SJCRH30 (cell line): Measurements from ENCODE around the gene HOXD4. TPM values are rescaled to one million over a fixed set of nuclear protein-coding genes. Genes with fewer than 3 reads are reported as not detected.

Experiments used
- DNase-seq, 2 experiments: peaks; one replicate each; pipeline ENCODE4 v3.0.0-alpha.2; 2015 to 2020
- H3K27ac ChIP-seq: fragments of 250-450 bp; sonication (Bioruptor Pico); 2 replicates; pipeline ENCODE4 v1.5.1; 2020; ENCODE audit warnings: mild to moderate bottlenecking, moderate library complexity
- H3K27me3 ChIP-seq: fragments of 250-450 bp; sonication (Bioruptor Pico); 2 replicates; pipeline ENCODE4 v1.5.1; 2020; ENCODE audit warnings: mild to moderate bottlenecking, moderate library complexity
- H3K36me3 ChIP-seq: fragments of 250-450 bp; sonication (Bioruptor Pico); 2 replicates; pipeline ENCODE4 v1.5.1; 2020; ENCODE audit warnings: mild to moderate bottlenecking, moderate library complexity
- H3K4me1 ChIP-seq: fragments of 250-450 bp; sonication (Bioruptor Pico); 2 replicates; pipeline ENCODE4 v1.5.1; 2020; ENCODE audit warnings: mild to moderate bottlenecking, moderate library complexity
- H3K4me3 ChIP-seq: fragments of 250-450 bp; sonication (Bioruptor Pico); 2 replicates; pipeline ENCODE4 v1.5.1; 2020; ENCODE audit warnings: mild to moderate bottlenecking, moderate library complexity
- H3K9me3 ChIP-seq: fragments of 250-450 bp; sonication (Bioruptor Pico); replicated peaks from 2 replicates; pipeline ENCODE4 v1.5.1; 2020; ENCODE audit warnings: mild to moderate bottlenecking, moderate library complexity
- total RNA-seq: library from RNA; depleted of rRNA; stranded (reverse); fragments of >200 nt; shearing (Covaris generic); gene quantifications from 2 replicates; pipeline ENCODE4 v1.2.3, GENCODE V29; 2014

HOXD4 gene
- total RNA-seq, 1 experiment from 2014 or later: not detected

DNA sequence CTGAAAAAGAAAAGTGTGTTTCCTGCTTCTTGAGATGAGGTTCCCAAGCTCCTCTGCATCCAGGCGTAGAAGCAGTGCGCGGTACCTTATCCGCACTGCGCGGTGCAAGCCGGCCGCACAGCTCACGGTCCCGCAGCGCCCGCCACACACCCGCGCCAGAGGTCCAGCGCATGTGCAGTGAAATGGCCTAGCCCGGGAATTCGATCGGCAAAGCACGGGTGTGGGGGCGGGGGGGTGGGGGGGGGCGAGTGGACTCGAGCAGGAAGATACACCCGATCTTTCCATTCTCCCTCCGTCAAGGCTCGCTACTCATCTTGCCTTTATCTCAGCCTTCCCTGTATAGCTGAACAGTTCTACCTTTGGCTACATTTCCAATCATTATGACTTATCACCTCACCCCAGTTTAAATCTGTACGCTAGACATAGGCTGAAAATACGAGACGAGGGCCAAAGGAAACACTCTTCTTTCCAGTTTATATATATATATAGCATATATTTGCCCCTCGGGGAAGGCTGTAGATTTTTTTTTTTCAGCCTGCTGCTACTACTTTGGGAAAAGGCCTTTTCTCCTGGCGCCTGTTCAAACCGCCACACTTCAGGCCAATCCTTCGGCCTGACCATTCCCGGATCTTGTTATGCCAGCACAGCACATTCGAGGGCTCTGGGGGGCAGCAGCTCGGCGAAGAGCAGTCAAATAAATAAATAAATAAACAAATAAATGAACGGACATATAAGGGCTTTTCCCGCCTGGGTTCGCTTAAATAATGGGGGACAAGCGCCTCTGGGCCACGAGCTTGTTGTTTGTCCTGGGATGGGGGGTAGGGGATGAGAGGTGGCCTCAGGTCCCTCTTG, 11.5 kb upstream of the HOXD4 start:
- Histone ChIP-seq H3K27ac (peak overlapping the region; percentile 52), H3K4me3 (peak overlapping the region; percentile 61), H3K27me3 (no peaks in the 10 kb centered on the region), H3K4me1 (no peaks in the 10 kb centered on the region), H3K36me3 (no peaks in the 10 kb centered on the region), H3K9me3 (no peaks in the 10 kb centered on the region)
- DNase-seq: no peak

DNA sequence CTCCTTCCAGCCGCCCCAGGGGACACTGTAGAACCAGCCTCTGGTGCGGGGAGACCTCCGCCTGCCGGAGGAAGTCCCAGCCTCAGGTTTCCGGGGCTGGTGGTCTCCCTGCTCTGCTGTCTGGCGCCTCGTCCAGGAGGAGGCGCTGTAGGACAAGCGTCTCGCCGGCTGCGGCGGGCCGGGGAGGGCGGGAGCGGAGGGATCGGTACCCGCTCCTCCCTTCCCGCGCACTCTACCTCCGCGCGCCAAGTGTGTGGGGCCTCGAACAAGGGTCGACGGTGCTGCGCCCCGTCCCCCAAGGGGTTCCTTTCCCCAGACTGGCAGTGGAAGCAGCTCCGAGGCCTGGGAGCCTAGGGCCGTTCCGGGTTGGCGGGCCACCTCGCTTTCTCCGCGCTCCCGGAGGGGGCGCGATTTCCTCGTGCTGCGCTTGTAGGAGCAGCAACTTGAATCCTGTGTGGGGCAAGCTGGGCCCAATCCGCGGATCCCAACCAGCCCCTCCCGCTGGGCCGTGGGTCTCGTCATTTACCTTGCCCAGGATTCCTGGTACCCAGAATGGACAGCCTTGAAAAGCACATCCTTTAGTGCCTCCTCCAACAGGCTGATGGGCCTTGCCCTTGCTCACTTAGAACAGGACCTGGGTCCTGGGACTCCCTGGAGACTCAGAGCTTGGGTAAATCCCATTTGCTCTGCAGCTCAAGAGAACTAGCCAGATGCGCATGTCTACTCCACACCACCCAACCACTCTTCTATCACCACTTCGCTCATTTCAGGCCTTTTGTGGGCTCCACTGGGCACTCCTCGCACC, 10.6 kb upstream of the HOXD4 start:
- H3K27me3 ChIP-seq: no peaks in the 10 kb centered on the region
- H3K4me3 ChIP-seq: peak overlapping the region; percentile 61
- no peaks in the 10 kb centered on the region for H3K4me1 ChIP-seq
- H3K27ac ChIP-seq: peak overlapping the region; percentile 52
- DNase-seq: peak; percentile 77 to 86
- no peaks in the 10 kb centered on the region for H3K9me3 ChIP-seq
- H3K36me3 ChIP-seq: no peaks in the 10 kb centered on the region

DNA sequence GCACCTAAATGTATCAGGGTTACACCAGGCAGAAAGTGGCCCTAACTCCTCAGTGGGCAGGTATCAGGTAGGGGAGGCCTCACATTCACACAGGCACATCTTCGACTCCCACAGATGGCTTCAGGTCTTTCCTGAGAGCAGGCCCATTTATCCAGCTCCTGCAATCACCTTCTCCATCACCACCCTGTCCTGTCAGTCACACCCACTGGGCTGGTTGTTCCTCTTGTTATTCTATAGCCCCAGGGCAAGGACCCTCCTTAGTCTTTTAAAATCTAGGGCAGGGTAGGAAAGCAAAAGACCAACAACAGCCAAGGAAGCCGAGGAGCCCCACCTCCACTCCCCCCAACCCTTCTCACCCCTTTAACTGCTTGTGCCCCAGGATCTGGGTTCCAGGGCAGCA, 9.1 kb upstream of the HOXD4 start:
- no peaks in the 10 kb centered on the region for H3K9me3 ChIP-seq
- no peak overlapping the region for H3K4me3 ChIP-seq
- no peak overlapping the region for H3K27ac ChIP-seq
- H3K4me1 ChIP-seq: no peaks in the 10 kb centered on the region
- DNase-seq: no peak
- no peaks in the 10 kb centered on the region for H3K27me3 ChIP-seq
- H3K36me3 ChIP-seq: no peaks in the 10 kb centered on the region

DNA sequence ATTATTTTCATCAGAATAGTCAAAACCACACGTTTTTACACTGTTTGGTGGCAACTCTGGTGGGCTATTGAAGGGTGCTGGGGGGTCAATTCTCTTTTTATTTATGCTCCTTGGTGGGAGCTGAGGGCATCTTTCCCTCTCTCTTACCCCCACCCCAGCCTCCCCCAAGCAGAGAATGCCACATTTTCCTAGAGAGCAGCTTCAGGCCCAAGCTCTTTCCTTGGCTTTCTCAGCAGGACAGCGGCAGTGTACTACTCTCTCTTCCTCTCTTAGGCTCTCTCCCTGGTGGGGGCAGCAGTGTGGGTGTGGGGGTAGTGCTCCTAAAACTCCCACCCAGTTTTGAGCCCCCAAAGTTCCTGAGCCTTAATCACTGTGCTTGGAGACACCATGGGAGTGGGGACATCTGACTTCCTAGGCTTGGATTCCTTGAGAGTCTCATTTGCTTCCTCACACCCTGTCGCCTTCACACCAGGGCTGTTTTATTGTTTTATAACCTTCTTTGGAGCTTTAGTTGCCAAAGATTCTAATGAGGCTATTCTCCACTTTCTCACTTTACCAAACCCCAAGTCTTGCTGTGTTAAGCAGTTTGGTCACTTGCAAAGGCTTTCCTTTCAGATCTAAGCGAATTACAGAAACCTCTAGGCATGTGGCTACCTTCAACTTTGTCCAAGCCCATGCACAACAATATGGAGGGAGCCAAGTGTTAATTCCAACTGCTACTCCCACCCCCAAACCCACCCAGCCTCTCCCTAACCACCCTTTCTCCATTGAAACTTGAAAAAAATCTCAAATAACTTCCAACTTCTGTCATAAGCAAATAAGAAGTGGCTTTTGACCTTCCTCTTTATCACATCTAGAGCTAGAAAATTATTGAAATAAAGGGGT, 6.0 kb upstream of the HOXD4 start:
- Histone ChIP-seq H3K4me1 (no peaks in the 10 kb centered on the region), H3K27ac (no peak overlapping the region), H3K27me3 (no peaks in the 10 kb centered on the region), H3K36me3 (no peaks in the 10 kb centered on the region), H3K9me3 (no peaks in the 10 kb centered on the region), H3K4me3 (no peak overlapping the region)
- DNase-seq: no peak

DNA sequence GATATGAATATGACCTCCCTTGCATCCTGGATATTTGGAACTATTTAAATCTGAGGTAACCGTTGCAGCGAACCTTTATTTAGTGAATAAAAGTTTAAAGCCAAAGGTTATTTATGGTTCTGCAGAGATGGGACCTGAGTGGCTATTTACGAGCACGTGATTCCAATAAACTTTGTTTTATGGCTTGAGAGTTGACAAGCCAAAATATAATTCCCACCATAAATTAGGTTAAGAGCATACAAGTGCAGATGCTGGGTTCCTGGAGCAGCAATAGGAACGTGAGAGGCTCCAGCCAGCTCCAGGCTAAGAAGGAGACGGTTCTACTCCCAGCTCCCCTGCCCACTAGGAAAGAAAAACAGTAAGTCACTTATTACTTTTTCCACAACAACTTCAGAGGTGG, 5.2 kb upstream of the HOXD4 start:
- H3K4me1 ChIP-seq: no peaks in the 10 kb centered on the region
- H3K27ac ChIP-seq: no peak overlapping the region
- no peaks in the 10 kb centered on the region for H3K36me3 ChIP-seq
- no peak overlapping the region for H3K4me3 ChIP-seq
- DNase-seq: no peak
- H3K27me3 ChIP-seq: no peaks in the 10 kb centered on the region
- no peaks in the 10 kb centered on the region for H3K9me3 ChIP-seq

DNA sequence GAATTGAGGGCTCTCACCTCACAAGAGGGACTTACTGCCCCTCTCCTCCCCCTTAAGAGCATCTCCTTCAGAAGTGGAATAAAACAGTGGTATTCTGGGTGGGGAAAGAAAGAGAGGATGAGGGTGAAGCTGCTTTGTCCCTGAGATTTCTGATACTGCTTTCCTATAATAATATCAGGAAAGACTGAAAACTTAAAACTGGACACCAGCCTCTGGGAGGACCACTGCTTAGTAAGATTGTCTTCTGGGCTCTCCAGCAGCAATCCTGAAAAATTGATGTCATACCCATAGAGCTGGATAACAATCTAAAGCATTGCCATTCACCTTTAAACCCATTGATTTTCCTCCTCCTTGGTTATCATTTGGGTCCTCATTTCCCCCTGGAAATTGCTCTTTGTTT, 4.7 kb upstream of the HOXD4 start:
- H3K27me3 ChIP-seq: no peaks in the 10 kb centered on the region
- no peaks in the 10 kb centered on the region for H3K4me1 ChIP-seq

DNA sequence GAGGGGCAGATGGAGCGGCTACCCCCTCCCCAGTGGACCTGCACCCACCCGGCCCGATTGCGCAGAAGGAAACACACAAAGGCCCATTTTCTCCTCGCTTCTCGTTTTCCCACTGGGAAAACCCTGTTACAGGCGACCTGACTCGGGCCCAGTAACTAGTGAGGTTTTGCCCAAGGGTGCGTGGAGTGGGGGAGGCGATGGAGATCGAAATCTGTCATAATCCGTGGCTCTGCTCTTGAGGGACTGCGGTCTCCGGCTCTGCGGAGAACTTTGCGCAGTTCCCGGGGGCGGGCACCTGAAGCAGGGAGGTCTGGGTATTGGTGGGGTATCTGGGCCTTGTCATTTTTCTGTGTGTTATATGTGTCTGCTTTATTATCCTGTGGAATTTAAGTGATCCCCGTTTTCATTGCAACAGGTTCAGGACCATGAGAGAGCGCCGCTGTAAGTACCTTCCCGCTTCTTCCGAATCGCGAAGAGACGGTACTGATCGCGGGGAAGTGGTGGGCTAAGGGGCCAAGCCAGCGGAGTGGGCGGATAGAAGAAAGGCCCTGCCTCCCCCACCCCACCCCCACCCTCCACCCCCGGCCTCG, 4.0 kb upstream of the HOXD4 start:
- Histone ChIP-seq H3K27me3 (no peaks in the 10 kb centered on the region), H3K4me1 (no peaks in the 10 kb centered on the region), H3K4me3 (no peak overlapping the region), H3K36me3 (no peaks in the 10 kb centered on the region), H3K9me3 (no peaks in the 10 kb centered on the region), H3K27ac (no peak overlapping the region)
- DNase-seq: no peak

More for the DNA sequence above, 4.7 kb upstream of the HOXD4 start:
- Histone ChIP-seq H3K9me3 (no peaks in the 10 kb centered on the region), H3K36me3 (no peaks in the 10 kb centered on the region), H3K27ac (no peak overlapping the region), H3K4me3 (no peak overlapping the region)
- no peak for DNase-seq

DNA sequence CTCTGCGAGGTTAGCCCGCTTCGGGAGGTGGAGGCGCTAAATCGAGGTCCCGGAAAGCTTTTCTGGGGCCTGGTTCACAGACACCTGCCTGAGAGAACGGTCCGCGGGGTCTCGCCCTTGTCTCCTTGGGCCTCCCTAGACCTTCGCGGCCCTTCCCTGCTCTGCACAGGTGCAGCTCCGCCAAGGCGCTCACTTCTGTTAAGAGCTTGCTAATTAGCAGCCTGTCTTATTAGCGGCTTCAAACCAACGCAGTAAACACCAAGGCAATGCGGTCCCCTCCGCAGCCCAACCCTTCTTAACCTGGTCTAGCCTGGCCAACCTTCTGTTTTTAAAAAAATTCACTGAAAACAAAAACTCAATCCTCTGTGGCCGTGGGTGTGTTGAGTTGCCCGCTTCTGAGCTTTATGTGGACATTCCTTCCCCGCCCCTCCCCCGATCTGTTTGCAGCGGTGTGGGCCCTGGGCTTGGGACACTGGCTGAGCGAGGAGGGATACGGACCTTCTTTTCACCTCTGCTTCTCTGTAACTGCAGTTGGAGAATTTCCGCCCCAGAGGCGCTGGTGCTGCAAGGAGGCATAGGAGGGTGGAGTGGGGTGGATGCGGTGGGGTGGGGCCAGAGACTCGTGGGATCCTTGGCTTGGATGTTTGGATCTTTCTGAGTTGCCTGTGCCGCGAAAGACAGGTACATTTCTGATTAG, 3.4 kb upstream of the HOXD4 start:
- no peaks in the 10 kb centered on the region for H3K9me3 ChIP-seq
- H3K27me3 ChIP-seq: no peaks in the 10 kb centered on the region
- no peak for DNase-seq
- no peak overlapping the region for H3K27ac ChIP-seq
- H3K4me1 ChIP-seq: no peaks in the 10 kb centered on the region
- no peak overlapping the region for H3K4me3 ChIP-seq
- H3K36me3 ChIP-seq: no peaks in the 10 kb centered on the region

DNA sequence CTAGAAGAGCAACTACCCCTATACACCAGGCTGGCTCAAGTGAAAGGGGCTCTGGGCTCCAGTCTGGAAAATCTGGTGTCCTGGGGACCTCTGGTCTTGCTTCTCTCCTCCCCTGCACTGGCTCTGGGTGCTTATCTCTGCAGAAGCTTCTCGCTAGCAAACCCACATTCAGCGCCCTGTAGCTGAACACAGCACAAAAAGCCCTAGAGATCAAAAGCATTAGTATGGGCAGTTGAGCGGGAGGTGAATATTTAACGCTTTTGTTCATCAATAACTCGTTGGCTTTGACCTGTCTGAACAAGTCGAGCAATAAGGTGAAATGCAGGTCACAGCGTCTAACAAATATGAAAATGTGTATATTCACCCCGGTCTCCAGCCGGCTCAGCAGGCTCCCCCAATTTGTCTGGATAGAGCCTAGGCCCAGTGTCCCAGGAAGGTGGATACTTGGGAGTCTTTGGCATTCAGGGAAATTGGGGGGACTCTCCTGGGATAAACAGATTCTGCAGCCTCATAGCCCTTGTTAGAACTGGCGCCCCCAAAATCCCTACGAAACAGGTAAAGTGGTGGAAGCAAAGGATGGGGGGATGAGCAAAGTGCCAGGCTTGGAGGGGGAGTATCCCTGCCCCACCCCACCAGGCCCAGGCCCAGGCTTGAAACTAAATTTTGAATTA, 2.5 kb upstream of the HOXD4 start:
- Histone ChIP-seq H3K4me3 (no peak overlapping the region), H3K27me3 (no peaks in the 10 kb centered on the region), H3K27ac (no peak overlapping the region), H3K9me3 (no peaks in the 10 kb centered on the region), H3K36me3 (no peaks in the 10 kb centered on the region), H3K4me1 (no peaks in the 10 kb centered on the region)
- no peak for DNase-seq

DNA sequence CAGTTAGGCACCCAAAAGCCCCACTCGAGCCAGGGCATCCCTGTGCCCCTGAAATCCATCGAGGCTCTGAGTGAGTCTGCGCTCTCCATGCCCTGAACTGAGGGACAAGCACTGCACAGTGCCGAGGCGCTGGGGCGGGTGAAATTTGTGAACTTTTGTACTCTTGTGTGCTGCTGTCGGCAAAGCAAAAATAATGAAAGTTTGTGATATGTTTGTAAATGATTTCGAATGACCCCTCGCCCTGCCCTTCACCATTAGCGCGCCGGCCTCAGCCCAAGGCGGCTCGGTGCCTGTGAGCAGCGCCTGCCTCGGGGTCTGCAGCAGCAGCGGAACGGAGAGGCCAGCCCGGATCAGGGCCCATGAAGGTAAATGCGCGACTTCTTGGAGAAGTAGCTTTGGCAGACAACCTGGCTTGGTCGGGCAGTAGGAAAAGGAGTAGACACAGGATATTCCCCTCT, 1.8 kb upstream of the HOXD4 start:
- Histone ChIP-seq H3K4me3 (no peak overlapping the region), H3K27ac (no peak overlapping the region), H3K27me3 (no peaks in the 10 kb centered on the region), H3K9me3 (no peaks in the 10 kb centered on the region), H3K36me3 (no peaks in the 10 kb centered on the region), H3K4me1 (no peaks in the 10 kb centered on the region)
- no peak for DNase-seq

DNA sequence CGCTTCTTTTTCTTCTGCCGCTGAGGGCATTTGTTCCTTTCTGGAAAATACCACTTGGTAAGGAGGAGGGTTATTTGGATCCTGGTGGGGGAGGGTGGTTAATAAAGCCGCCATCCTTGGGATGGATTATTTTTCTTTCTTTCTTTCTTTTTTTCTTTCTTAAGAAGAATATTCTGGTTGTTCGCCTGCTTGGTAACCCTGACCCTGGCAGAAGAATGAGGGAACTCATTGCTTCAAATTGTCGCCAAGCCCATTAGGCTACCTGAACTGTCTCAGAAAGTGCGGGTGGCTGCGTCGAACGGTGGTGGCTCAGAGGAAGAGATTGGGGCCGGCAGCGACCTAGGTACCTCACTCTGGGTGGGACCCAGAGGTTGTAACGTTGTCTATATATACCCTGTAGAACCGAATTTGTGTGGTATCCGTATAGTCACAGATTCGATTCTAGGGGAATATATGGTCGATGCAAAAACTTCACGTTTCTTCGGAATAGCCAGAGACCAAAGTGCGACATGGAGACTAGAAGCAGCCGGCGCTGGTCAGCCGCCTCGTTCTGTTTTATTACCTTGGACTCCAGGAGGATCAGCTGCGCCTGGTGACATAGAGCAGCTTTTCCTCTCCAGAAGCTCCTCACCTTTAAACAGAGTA, 1.3 kb upstream of the HOXD4 start:
- Histone ChIP-seq H3K9me3 (no peaks in the 10 kb centered on the region), H3K27me3 (no peaks in the 10 kb centered on the region), H3K4me3 (no peak overlapping the region), H3K36me3 (no peaks in the 10 kb centered on the region), H3K27ac (no peak overlapping the region), H3K4me1 (no peaks in the 10 kb centered on the region)
- no peak for DNase-seq

DNA sequence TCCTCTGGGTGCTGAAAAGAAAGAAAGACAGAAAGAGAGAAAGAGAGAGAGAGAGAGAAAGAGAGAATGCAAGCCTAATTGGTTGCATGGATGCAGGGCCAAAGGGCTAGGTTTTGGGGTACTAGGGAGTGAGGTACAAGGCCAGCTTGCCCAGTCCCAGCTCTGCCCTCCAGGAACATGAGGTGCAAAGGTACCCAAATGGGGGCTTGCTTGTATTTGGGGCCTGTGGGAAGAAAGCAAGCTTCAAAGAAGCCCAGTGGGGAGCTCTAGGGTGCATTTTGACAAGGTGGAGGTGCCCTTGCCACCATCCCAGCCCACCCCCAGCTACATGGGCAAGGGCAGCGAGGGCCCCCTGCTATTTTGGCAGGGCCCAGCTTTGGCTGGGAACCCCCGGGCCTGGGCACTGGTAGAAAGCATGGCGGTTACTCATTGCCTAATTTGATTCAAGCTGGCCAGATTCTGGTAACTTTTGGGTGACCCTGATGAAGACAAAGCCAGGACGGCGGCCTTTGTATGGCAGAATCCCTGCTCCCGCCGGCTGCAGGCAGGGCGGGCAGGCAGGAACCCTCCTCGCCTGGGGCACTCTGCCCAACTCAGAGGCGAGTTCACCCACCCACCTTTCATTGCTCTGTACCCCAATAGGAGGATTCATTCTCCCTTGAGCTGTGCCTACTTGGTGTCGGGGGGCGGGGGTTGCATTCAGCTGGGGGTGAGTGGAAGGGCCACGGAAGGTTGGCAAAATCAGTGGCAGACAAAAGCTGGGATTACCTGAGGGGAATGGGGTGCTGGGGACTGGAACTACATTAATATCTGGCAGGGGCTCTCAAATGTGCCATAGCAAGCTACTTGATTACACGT, 537 bp upstream of the HOXD4 start:
- Histone ChIP-seq H3K27me3 (no peaks in the 10 kb centered on the region), H3K36me3 (no peaks in the 10 kb centered on the region), H3K27ac (no peak overlapping the region), H3K4me1 (no peaks in the 10 kb centered on the region), H3K9me3 (no peaks in the 10 kb centered on the region), H3K4me3 (no peak overlapping the region)
- no peak for DNase-seq
